CD4-positive, alpha-beta T cell treated with Interleukin-15 for 1 hour (primary cell): ENCODE results near the gene COPS2.

Experiments
- DNase-seq: peaks from one replicate; pipeline ENCODE4 v3.0.0-alpha.2; 2020

COPS2 gene

DNA sequence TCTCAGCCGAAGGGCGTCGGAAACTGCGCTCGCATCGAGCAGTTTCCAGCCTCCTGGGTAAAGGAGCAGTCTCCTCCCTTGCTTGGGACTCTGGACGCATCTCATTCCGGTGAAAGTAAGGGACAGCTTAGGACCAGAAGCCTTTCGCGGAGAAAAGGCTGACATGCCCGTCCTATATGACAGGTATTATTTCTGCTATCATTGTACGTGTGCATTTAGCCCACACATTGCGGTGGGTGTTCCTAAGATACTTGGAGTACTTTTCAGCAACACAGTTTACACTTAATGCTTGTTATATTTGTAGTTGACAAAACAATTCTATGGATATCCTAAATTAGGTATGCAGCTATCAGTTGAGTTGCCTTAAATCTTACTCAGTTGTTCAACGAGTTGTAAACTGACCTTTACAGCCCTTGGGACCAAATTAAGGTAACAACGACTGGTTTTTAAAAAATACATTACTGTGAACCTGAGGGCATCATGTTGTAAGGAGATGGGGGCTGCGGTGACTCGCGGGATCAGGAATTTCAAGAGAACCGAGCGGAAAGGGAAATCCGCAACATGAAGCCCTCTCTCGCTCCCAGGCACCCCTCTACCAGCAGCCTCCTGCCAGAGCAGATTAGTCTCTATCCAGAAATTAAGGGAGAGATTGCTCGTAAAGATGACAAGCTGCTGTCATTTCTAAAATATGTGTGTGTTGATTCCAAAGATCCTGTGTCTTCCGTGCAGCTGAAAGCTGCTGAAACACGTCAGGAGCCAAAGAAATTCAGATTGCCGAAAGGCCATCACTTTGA, 632 bp upstream of the COPS2 start:
- DNase-seq, result no peak

DNA sequence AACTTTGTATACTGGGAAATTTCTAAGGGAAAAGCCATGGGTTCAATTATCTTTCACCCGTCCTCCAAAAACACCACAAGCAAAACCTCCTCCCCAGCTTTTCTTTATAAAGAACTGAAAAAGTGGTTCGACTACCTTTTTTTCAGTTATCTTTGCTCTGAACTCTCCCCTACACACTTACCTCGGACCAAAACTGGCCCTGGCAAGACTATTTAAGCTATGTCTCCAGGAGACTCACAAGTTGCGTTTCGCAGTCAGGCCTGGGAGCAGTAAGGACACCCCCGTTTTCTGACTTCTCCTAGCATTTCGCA, 645 bp downstream of the COPS2 start:
- no peak for DNase-seq

DNA sequence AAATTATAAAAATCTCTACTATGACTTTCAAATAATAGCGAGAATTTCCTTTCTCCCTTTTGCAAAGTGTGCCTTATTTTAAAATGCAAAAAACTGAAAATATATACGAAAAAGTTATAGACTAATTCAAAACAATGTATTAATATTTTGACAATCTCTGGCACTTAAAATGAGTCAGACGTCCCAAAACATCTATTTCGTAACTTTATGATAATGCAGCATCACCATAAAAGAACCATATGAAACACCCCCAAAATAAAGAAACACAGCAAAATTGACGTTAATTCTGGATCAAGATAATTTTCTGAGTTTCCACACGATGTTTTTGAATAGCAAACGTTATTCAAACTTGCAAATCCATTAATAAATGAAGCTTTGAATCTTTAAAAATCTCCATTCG, 1.0 kb downstream of the COPS2 start:
- DNase-seq, result no peak

DNA sequence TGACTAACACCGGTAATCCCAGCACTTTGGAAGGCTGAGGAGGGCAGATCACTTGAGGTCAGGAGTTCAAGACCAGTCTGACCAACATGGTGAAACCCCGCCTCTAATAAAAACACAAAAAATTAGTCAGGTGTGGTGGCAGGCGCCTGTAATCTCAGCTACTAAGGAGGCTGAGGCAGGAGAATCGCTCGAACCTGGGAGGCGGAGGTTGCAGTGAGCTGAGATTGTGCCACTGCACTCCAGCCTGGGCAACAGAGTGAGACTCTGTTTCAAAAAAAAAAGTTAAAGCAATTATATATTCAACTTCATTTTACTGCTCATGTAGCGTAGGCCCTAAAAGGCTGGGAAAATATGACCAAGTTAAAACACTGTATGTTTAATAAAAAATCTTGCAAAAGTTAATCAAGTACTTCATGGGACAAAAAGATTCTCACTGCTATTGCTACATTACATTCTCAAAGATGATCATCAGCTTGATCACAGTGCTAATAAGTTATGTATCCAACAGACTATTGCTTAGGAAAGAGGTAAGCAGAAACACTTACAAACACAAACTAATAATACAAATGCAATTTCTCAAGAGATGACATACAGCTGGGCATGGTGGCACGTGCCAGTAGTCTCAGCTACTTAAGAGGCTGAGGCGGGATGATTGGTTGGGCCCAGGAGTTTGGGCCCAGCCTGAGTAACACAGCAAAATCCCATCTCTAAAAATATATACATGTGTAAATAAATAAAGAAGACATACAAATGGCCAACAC, 2.7 kb downstream of the COPS2 start:
- DNase-seq, result no peak

DNA sequence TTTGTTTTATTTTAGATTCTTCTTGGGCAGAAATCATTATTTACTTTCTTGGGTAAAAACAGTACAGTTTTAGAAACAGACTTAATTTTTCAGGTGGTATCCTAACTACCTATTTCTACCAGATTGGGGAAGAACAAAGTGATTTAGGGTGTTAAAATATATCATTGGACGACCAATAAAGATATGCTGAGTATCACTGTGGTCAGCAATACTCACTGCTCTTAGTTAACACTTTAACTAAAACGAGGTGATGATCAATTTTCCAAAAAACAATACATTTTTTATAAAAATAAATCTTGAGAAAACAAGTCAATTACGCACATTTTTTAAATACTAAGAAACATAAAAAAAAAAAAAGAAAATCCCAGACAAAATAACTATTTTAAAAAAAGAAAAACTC, 3.6 kb downstream of the COPS2 start:
- no peak for DNase-seq

DNA sequence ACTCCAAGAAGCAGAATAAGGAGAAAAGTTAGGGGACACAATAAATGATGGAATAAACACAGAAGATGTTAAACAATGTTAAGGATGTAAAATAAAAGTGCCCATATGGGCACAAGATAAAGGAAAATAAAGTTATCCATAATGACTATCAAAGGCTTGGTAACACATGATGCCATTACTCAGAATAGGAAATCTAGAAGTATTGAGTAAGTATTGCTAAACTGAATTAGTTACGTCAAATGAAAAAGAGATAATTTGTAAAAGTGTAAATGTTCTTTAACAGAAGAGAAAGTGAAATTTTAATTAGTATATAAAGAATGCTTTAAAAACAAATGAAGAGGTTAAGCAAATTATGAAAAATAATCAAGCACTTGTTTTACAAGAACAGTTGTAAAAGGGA, 6.7 kb downstream of the COPS2 start:
- DNase-seq, result no peak

DNA sequence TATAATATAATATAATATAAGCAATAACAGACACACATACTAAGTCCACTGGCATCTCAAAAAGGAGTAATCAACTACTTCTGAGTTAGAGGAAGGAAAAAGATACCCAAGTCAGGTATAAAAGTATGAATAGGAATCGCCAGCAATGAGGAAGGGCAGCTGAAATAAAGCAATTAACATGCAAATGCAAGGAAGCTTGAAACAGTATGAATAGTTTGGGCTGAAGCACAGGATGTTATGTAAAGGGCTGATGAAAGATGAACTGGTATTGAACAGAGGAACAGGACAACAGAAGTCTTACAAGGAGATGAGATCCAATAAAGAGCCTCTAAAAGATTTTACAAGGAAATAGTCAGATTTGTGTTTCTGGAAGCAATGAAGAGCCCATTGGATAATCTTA, 7.1 kb downstream of the COPS2 start:
- no peak for DNase-seq

DNA sequence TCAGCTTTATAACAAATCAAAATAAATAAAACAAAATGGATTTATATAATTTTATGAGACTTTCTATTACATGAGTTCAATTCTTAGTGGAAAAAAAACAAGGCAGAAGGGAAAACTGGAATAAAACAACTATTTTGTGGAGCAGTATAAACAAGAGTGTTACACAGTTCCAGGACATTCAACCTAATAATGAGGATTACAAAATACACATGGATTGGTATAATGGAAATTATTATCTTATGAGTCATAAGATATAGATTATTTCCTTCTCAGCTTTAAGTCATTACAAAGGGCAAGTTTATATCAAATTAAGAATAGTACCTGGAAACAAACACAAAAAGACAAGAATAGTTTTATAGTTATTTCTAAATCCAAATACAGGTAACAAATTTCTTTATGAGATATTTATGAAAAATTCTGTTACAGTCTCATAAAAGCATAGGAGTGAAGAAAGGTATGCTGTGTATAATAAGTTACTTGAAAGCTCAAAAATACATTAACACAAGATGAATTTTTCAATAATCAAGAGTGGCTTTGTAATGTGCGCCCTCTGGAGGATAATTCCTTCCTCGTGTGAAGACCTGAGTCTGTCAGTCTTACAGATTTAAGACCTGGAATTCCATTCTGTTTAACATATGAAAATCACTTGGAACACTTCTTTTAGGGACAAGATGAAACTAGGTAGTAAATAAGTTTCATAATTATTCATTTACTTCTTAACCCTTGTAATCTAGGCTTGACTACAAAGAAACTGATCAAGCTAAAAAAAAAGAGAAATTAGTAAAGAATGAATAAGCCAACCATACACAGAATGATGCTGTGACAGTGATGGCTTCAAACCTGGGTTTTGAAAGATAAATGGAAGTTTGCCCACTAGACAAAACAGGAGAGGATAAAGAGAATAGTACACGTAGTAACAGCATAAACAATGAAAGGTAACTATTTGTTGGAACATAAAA, 9.5 kb downstream of the COPS2 start:
- no peak for DNase-seq

DNA sequence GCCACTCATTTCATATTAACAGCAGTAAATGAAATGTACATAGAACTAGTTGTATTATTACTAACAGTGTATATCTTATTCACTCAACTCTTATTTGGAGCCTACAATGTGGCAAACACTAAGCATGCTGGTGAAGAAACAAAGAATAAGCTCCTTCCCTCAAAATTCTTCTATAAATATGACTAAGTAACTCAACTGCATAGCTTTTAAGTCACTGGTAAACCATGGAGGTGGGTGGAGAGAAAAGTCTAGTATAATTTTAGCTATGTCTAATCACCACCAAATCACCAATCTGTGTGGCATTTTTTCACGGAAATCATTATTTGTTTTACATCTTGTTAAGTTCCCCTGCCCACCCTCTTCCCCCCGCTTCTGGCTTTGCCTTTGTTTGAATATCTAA, 17.5 kb downstream of the COPS2 start:
- no peak for DNase-seq

DNA sequence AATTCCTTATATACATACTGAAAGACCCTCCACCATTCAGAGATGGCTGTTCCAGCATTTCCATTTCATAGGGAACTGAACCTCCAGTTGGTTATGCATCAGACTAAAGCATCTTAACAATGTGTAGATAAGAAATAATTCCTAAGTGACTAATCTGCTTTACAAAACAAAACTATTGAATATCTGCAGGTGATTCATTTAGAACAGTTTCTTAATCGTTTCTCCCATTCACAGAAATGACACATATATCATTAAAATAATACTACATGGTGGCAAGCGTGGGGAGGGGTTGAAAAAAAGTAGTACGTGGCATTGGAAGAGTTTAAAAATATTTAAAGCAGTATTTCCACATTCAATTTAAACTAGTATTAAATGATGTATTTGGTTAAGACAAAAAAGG, 19.5 kb downstream of the COPS2 start:
- no peak for DNase-seq

DNA sequence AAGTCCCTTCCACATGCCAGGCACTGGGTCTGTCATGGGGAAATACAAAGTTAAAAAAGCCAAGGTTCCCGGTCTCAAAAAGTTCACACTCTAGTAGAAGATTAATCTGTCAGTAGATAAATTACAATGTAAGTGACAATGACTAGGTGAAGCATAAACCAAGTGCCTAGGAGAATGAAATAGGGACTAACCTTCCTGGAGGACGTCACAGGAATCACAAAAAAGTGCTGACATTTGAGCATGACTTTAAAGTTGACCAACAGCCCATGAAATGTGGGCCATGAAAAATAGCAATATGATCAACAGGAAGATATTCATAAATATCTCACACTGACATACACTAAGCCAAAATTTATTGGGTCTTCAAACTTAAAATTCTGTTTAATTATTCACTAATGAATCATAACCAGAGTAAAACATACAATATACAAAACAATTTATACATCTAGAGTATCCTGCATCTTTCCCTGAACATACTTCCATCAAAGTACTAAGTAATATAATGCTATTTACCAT, 20.0 kb downstream of the COPS2 start:
- no peak for DNase-seq

DNA sequence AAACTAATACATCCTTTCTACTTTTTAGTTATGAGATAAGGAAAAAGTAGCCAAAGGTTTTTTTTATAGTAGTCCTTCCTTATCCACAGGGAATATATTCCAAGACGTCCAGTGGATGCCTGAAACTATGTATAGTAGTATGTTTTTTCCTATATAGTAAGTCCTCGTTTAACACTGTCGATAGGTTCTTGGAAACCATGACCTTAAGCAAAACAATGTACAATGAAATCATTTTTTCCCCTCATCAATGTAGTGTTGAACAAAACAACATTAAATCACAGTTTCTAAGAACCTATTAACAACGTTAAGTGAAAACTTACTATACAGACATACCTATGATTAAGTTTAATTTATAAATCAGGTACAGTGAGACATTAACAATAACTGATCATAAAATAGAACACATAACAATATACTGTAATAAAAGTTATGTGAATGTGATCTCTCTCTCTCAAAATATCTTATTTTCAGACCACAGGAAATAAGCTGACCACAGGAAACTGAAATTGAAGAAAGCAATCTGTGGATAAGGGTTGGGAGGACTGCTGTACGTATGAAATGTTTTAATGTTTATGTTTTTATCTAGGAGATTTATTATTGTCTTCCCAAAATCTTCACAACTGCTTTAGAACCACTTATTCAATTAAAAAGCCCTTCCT, 20.6 kb downstream of the COPS2 start:
- no peak for DNase-seq

DNA sequence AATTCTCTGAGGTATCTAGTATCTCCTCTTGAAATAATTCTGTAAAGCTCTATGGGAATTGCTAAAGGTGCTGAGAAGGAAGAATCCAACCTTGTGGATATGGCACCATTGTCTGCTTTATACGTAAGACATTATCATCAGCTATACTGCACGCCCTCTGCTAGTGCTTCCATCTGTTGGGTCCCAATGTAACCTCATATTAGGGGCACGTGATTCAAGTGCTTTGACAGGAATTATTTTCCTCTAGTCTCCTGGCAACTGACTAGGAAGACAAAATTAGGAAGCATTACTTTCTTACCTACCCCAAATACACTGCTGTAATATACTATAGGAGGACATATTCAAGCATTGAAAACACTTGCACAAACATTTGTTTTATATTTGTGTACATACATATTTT, 24.0 kb downstream of the COPS2 start:
- DNase-seq, result no peak

DNA sequence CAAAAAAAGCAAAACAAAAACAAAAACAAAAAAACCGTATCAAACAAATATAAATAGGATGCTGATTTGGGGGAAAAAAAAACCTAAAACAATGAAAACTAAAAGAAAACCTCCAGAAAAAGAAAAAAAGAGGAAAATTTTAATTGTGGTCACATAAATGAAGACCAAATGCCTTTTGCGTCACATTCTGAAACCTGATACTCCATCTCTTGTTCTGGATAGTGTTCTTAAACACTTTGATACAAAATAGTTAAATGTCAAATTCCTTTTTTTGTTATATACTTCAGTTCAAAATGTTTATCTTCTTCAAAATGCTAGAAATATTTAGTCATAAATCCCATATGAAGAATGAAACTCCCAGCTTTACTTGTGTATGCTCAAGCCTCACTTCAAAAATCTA, 31.0 kb downstream of the COPS2 start:
- no peak for DNase-seq

DNA sequence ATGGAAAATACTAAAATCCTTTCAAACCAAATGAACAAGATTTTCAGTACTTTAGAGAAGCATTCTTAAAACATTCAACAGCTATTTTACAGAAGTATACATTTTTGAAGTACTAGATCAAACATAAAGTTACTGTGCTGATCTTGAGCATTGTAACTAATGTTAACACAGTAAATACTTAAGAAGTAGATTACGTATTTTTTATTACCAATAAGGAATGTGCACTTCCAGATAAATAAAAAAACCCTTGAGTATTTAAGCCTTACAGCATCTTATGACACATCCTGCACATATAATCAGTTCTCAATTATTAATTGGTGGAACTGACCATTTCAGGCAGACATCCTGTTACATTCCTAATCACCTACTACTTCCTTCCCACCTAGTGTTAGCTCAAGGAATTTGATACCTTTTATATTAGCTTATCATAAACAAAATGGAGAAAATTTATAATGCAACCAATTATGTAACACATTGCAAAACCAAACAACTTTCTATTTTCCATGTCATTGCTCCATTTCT, 32.8 kb downstream of the COPS2 start:
- no peak for DNase-seq

DNA sequence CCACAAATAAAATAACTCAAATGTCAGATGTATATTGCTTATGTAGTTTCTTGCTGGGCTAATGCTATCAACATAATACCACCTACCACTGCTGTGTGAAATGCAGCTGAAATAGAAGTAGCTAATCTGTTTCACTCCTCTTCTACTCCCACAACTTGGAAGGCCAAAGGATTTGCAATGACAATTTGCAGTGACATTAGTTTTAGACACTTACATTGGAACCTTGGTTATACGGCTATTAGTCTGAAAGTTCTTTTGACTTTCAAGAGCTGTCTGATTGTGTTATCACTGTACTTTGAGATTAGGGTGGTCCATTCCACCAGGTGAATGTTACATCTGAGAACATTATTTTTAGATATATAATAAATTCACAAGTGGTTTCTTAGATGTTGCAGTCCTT, 33.5 kb downstream of the COPS2 start:
- DNase-seq, result no peak

DNA sequence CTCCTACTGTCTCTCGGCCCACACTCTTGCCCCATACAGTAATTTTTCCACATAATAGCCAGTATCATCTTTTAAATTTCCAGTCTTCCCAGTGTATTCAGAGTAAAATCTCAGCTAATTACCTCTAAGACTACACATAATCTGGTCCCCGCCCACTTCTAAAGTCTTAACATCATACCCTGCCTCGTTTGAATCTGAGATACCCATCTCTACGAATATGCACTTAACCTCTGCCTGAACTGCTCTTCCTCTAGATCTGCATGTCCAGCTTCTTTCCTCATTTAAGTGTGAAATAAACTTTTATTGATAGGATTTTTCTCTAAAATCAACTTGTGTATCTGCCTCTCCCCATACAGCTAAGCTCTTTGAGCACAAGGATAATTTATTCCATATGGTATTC, 34.6 kb downstream of the COPS2 start:
- no peak for DNase-seq

DNA sequence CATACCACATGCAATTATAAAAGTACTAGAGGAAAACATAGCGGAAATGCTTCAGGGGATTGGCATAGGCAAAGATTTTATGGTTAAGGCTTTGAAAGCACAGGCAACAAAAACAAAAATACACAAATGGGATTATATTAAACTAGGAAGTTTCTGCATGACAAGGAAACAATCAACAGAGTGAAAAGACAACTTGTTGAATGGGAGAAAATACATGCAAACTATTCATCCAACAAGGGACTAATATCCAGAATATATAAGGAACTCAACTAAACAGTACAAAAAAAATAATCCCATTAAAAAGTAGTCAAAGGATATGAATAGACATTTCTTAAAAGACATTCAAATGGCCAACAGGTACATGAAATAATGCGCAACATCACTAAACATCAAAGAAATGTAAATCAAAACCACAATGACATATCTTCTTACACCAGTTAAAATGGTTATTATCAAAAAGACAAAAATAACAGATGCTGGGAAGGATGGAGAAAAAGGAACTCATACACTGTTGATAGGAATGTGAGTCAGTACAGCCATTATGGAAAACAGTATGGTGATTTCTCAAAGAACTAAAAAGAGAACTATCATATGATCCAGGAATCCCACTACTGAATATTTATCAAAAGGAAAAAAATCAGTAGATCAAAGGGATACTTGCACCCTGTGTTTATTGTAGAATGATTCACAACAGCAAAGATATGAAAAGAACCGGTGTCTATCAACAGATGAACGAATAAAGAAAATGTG, 39.1 kb downstream of the COPS2 start:
- no peak for DNase-seq

DNA sequence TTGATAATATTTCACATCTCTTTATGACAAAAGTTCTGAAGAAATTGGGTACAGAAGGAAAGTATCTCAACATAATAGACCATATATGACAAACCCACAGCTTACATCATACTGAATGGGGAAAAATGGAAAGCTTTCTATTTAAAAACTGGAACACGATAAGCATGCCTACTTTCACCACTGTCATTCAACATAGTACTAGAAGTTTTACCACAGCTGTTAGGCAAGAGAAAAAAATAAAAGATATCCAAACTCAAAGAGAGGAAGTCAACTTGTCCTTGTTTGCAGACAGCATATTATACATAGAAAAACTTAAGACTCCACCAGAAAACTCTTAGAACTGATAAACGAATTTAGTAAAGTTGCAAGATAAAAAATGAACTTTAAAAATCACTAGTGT, 40.3 kb downstream of the COPS2 start:
- no peak for DNase-seq

DNA sequence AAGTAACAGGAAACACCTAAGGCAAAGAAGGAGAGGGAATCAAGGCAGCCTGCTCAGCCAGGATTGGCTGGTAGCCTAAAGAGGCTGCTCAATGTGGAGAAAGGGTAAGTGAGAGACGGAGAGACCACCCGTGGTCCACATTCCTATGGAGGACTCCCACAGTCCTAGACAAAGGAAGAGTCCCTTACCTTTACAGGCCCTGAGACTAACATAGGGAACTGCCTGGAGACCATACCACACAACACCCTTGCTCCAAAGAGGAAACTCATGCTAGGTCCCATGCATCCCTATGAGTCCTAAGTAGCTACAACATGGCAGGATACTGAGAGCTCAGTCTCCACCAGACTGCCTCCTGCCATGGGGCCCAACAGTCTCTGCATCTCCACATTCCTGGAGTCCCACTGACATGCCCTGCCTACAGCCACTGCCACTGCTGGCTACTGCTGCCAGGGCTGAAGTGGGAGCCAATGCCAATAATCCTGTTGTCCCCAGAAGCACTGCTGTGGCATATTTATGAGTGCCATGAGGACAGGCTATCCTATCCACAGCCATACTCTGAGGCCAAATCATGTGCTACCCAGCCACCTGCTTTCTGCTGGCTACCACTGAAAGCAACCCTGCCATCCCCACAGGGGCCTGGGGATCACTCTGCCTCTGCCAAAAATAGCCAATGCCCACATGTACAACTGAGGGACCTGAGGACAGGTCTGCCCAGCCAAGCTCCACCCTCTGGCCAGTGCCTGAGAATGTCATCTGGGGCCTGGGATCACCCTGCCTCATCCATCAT, 45.0 kb downstream of the COPS2 start:
- DNase-seq, result no peak

DNA sequence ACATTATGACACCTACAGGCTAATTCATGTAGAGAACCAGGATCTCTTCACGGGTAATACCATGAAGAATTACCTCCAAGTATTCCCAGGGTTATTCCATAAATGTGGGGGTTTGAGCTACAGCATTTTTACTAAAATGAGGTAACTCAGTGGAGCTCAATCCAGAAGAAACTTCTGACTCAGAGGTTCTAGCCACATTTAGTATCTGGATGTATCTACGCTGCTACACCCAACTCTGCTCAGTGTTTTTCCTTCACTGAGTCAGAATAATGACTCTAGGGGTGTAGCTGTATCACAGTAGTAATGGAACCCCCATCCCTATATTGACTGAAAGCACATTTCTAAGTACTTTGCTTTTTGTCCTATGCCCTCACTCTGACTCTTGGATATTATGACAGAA, 52.4 kb downstream of the COPS2 start:
- DNase-seq, result no peak
